EL (cell line): Measurements from ENCODE around the gene RHOBTB3.
A peak's percentile ranks its signal among the peaks of the same experiment; 100 is the strongest.
"Not testable (repeated sequence)": the region's sequence is repeated elsewhere in the genome, so short reads cannot be mapped to it uniquely, and the experiment has no call there.

Experiments used
- DNase-seq: peaks from one replicate; pipeline ENCODE4 v3.0.0-alpha.2; 2016

The RHOBTB3 gene

DNA sequence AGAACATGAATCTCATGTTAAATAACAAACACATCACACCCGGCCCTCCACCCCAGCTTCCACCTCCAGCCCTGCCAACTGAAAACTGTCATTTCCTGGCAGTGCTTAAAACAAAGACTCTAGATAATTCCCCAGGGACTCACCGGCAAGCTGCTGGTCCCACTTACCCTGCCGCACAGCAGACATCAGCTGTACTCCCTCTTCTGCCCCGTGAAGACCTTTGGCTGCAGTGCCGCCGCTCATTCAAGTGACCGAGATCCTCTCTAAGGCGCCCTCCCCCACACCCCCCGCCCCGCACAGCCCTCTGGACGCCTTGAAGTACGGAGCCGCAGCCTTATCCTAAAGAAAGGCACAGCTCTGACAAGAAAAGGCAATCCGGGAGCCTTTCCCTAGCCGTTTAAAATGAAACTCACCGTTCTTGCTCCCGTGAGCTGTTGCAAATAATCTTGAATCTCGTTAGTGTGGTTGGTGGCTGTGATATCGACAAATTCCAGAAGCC lies 91.0 kb downstream of the RHOBTB3 start:
- peak; percentile 48 for DNase-seq

DNA sequence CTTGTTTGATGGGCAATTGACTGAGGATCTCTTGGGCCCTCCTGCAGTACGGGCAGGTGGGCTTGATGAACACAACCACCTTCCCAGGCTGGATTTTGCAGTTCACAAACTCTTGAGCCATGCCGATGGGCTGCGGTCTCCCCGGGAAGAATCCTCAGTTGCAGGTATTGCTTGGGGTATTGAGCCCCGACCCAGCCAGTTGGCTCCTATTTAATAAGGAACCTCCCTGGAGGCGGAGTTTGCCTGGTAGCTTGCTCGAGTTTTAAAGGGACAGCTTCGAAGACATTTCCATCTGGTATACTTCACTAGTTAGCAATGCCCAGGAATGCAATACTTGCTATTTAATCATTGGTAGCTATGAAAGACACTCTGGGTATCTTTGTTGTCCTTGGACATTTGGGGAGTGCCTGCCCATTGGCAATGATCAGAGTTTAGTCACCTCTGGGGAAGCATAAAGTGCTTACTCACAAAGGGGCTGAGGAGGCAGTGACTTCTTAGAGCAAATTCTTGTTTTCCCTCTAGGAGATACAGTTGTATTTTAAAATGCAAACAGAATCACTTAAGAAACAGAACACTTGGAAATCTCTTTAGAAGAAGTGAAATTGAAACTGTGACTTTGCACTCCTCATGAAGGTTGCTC lies 91.5 kb downstream of the RHOBTB3 start, which contains the start of gene GLRX:
TSS of gene GLRX (minus strand) at position 185 of the 640 bp plus-strand sequence. CDS start at position 121, 64 bp downstream.
- DNase-seq: peak; percentile 95

DNA sequence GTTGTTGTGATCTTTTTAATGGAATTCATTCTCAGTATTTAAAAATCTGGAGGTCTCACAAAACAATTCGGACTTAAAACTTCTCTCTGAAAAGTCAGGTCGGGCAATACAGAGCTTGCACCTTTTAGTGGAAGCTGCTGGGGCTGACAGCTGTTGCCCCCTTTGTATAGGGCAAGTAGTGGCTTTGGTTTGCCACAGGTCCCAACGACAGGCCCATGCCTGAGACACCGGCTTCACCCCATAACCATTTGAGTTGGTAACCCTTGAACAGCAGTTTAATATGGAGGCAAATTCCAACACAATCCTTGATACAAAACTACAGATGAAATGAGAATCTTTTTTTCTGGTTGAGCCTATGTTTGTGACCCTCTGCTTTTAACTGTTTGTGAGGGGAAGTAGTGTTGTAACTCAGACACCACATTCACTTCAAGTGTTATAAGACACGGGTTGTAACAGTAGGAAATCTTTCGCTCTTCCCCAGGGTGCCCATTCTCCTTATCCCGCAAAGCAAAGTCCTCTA lies 92.1 kb downstream of the RHOBTB3 start:
- peak; percentile 16 for DNase-seq

DNA sequence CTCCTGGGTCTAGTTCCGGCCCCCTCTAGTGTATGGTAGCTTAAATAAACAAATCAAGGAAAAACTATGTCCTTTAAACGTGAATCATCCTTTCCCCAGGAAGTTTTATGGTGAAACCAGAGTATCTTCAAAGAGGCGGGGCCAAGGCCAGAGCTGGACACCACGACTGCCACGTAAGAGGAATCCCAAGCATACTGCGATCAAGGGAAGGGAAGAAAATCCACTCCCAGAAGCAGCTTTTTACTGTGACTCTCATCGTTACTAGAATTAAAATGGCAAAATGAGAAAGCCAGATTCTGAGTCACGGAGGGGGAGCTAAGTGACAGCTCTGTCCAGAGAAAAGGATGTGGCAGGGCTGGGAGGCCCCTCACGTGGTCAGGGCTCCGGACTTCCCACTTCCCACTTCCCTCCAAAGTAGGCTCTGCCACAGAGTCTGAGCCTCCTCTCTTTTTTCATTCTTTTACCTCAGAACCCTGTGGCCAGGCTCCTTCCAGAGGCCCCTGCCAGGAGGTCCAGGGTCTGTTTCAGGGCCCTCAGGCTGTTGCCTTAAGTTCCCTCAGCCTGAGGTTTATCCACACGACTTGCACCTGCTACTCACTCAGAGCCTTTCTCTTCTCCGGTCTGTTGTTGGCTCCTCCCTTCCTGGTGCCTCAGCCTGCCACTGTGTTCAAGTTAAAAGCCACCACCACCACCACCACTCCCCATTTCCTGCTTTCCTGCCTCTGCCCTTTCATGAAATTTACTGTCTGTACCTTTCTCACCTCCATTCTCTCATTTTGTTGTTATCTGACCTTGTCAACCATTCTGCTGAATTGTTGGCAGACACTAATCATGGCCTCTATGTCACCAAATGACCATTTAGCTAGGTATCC lies 92.8 kb downstream of the RHOBTB3 start:
- DNase-seq: peak; percentile 97

DNA sequence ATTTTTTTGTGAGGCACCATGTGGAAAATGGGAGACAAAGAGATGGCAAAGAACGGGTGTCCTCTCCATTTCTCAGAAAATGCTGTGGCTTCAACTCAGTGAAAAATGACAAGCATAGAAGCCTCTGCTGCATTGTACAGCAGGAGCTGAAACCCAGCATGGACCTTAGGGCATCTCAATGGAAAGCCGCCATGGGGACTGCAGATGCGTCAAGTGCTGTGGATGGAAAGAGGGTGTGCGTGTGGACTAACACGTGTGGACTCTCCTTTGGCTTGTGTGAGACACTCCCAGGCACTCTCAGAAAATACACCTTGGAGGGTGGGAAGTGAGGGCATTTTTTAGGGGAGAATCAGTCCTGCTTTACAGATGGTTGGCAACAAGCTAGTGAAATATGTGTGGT lies 93.6 kb downstream of the RHOBTB3 start:
- no peak for DNase-seq

DNA sequence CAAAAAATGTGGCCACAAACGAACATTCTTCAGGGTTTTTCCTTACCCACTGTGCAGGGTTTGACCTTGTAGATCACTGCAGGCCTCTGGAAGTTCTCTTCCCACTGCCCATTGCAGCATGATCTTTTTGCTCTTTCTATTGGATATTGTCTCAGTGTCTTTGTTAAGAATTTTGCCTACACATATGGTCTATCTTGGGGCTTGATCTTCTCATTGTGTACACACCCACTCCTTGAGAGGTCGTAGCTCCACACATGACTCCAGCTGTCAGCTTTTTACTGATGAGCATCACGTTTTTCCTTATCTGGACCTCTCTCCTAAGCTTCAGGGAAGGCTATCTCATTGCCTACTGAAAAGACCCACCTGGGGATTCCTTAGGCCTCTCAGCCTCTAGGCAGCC lies 94.4 kb downstream of the RHOBTB3 start:
- no peak for DNase-seq

DNA sequence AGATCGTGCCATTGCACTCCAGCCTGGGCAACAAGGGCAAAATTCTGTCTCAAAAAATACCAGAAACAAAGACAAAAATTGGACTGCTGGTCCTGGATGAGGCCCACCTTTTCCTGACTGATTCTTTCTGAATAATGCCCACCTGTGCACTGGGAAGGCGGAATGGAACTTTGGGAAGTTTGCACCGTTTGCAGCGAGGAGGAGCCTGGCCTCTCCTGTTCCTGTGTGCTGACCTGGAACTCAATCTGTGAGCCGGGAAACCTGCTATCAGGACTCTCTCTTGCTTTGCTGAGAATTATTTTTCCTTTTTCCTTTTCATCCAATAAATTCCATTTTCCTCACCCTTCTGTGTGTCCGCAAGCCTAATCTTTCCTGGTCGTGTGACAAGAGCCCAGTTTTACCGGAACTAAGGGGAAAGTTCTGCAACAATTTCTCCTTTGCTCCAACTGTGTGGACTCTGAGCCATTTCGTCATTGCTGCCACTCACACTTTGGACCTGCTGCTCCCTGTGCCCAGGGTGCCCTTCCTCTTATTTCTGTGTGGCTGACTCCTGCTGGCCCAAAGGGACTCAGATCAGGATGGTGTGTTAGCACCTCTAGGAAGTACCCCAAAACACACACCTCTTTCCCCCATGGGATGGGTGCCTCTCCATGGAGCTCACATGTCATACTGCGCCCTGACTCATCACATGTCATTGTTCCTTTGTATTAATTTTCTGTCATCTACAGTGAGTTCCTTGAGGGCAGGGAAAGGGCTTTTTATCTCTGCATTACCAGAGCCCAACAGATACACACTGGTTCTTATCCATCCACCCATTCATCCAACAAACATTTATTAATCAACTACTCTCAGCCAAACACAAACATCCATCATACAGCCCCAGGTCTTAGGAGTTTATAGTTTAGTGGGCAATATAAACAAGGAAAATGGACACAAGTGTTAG lies 96.1 kb downstream of the RHOBTB3 start:
- DNase-seq: no peak

DNA sequence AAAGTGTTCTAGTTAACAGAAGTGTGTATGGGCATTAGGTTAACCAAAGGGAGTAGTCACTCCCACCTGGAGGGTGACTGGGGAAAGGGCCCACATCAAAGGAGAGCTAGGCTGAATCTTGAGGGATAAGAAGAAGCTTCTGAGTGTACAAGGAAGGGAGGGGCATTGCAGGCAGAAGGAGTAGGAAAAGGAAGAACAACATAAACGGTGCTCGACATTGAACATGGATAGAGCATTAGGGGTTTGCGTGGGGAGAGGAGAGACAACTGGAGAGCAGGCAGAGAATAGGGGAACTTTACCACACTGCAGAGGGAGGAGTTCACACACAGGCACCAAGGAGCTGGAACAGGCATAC lies 96.7 kb downstream of the RHOBTB3 start:
- no peak for DNase-seq

DNA sequence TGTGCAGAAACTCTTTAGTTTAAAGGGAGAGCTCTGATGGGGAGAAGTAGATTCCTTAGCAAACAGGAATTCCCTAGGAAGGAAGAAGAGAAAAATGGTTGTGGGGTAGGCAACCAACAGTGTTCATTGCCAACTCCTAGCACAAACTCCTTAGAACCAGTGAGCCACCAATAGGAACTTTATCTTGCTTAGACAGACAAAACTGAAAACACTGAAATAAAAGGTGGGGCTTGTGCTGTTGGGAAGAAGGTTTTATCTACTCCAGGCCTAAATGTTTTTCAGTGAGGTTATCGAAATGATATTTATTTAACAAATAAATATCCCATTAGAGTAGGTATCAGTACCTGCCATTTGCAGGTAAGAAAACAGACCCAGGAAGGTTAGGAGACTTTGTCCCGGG lies 99.1 kb downstream of the RHOBTB3 start:
- DNase-seq: no peak

DNA sequence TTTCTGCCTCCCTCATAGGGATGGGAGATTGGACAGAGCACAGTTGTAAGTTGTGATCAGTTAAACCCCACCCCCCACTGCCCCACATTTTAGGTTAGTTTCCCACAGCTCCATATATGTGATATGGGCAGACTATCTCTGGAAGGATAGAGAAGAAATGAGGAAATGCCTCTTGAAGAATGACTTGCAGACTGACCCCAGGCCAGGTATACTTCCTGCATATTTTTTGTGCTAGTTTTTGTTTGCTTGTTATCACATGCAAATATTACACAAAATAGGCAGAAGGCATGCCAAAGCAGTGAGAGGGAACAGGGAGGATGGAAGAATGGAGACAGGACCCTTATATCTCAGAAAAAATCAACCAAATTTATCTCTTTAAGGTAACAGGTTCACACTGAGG lies 101.5 kb downstream of the RHOBTB3 start:
- DNase-seq: no peak

DNA sequence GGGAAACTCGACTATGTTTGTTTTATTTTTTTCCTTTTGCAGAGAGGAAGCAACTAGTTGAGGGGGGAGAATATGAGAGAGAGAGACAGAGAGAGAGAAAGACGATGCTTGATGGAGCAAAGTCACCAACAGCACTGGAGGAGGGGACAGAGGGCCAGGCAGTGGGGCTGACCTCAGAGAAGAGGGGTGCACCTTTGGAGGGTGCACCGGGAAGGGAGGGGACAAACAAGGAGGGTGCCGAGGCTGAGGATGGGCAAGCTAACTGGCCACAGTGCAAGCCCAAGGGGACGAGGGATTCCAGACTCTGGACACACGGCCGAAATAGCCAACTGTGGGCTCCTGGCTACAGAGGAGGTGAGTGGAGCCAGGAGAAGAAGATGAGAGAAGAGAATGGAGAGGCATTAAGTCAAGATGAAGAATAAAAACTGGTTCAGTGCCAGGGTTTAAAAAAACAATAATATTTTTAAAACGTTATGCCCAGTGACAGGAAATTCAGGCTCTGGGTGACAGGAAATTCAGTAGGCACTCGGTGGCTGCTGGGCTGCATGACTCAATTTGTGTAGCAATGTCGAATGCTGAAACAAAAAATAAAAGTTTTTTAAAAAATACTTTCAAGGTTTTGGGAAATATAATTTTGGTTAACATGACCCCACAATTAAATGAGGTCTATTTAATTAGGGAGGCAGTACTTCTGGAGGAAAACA lies 104.7 kb downstream of the RHOBTB3 start:
- no peak for DNase-seq

DNA sequence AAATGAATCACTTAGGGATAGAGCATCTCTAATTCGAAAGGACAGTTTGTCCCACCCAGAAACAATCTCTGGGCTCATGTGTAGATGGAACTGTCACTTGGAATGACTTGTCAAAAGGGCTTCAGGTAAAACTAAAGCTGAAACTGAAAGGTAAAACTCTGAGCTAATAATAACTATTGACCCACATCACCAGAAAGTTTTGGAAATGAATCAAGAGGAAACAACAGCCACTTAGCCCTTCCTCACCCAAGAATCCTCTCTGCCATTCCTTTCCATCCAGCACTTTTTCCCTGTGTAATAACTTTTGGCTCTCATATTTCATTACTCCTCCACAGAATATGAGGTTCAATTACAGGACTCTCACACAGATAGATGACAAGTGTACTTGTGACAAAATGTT lies 105.4 kb downstream of the RHOBTB3 start:
- no peak for DNase-seq

DNA sequence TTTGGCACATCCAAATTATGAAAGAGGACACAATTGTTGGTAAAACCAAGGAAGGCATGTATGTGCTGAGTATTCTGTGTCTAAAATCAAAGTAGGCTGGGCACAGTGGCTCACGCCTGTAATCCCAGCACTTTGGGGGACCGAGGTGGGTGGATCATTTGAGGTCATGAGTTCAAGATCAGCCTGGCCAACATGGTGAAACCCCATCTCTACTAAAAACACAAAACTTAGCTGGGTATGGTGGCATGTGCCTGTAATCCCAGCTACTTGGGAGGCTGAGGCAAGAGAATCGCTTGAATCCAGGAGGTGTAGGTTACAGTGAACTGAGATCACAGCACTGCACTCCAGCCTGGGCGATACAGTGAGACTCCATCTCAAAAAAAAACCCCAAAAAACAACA lies 105.8 kb downstream of the RHOBTB3 start:
- not testable (repeated sequence) for DNase-seq

DNA sequence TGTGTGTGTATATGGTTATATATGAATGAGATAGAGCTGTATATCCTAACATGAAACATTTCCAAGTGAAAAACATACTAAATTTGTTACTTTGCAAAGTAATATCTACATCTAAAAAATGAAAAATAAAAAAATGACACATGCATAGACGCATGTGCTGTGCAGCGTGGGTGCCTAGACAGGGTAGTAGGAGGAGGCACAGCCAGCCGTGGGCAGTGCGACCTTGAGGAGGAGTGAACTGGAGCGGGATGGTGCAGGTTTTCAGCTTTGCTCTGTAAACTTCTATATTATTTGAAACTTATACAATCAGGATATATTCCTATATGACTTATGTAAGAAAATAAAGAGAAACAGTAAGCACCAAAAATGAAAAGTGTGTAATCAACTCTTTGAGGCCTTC lies 106.4 kb downstream of the RHOBTB3 start:
- no peak for DNase-seq

DNA sequence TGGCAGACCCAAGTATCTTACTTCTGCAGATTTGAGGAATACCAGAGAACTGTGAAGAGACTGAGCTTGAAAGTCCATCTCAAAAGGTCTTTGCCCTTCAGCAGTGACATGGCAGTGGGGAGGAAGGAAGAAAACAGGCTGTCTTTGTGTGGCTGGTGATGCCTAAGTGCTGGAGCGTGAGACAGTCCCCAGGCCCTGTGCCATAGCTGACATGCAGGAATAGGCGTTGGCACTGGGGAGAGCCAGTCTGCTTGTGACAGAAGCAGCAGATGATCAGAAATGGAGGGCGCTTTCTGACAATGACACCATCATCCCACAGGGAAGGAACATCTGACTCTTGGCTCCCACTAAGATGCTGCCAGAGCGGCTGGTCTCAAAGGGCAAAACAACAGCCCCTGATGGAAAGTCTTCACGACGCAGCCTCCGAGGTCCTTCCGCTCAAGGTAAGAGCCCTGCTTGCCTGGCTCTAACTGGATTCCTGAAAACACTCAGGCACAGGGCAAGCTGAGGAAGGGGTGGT lies 106.9 kb downstream of the RHOBTB3 start:
- no peak for DNase-seq

DNA sequence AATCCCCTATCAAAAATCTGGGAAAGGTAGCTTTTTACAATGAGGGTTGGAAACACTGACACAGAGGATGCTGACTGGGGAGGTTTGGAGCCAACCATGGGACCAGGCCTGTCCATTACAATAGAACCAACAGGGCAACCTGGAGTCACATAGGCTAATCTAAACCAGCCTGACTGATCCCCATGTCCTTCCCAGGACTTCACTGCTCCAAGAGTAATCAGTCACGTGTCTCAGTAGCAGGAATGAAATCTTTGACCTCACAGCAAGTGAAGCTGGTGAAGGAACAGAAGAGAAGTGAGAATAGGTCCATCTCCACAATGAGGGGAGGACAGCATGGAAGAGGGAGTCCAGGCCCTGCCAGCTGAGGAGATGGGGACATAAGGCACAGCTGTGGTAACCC lies 107.4 kb downstream of the RHOBTB3 start:
- no peak for DNase-seq

DNA sequence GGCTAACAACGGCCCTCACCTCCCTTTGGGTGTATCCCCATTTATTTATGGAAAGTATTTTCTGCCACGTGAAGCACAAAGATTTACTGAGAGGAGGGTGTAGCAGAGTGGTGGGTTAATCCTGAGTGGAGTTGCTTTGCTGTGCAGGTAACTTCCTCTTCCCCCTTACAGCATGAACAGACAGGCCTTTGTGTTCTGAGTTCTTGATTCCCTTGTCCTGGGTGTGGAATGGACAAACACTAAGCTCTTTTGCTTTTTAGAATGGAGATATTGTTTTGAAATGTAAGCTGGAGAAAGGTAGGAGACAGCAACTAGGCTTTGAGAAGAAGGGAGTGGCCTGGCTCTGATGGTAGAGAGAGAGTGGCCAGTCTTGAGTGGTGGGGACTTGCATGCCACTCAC lies 108.5 kb downstream of the RHOBTB3 start:
- DNase-seq: no peak

DNA sequence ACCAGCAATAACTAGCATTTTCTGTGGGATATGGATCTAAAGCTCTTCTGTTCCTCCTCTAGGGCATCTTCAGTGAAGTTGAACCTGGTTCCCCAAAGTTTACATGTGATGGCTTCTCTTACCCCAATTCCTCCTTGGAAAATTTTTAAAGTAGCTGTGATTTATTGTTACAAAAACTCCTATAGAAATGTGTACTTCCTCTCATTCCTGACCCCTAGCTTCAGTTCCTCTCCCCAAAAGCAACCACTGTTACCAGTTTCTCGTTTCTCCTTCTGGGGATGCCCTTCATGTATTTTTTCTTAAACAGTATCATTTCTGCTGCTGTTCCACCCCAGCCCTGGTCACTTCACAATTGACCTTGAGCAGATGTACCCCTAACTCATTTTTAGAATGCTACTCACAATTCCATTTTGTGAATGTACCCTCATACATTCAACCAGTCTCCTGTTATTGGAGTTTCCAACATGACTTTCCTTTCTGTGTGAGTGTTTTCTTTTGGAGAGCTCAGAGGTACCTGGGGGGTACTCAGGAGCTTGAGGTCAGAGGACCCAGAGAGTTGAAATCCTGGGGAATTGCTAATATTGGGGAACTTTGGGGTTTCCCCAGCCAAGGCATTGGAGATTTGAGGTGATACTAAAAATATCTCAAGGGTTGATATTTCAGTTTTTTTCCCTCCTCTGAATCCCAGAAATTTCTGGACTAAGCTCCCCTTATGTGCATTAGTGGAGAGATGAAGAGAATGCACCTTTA lies 110.0 kb downstream of the RHOBTB3 start:
- no peak for DNase-seq

DNA sequence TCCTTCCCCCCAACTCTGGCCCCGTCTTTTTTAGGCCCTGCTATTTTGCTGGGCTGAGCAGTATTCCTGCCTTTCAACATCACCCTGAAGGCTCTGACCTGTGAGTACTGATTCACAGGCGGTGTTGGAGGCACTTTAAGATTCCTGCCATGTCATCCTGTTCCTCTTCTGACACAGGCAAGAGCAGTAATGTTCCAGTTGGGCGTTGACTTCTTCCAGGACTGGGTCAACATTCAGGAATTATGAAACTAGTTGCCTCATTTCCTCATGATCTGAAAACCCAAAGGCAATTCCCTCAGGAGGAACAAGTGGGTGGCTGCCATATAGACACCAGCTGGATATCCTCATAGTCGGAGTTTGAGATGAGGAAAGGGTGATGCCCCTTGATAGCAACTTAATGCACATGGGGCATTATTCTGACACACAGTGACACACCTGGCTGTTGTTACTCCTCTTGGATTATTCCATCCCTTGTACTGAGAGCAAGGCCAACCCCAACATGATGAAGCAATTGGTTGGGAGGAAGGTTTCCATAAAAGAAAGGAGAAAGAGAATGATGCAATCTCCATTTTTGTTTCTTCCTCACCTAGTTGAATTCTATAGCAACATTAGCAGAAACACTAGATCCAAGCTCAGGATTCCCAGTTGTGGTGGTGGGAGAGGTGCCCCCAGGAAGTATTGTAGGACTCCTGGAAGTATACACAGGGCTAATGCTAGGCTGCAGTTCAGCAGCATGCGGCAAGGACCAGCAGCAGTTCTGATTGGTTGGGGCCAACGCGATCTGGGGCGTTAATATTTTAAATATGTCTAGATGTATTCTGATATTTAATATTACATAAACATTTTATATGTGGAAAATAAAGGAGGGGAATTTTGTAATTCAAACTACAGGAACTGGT lies 111.0 kb downstream of the RHOBTB3 start:
- peak; percentile 70 for DNase-seq
